ENCODE measurements around the gene CHSY3.

CHSY3 gene

GRCh38 chr5:130110328-130110727 is 206.1 kb downstream of the CHSY3 start:
- H3K4me3 ChIP-seq (ENCODE audit: low read depth, low read length), result no peak overlapping the region
- TF ChIP-seq, protein P1, sequence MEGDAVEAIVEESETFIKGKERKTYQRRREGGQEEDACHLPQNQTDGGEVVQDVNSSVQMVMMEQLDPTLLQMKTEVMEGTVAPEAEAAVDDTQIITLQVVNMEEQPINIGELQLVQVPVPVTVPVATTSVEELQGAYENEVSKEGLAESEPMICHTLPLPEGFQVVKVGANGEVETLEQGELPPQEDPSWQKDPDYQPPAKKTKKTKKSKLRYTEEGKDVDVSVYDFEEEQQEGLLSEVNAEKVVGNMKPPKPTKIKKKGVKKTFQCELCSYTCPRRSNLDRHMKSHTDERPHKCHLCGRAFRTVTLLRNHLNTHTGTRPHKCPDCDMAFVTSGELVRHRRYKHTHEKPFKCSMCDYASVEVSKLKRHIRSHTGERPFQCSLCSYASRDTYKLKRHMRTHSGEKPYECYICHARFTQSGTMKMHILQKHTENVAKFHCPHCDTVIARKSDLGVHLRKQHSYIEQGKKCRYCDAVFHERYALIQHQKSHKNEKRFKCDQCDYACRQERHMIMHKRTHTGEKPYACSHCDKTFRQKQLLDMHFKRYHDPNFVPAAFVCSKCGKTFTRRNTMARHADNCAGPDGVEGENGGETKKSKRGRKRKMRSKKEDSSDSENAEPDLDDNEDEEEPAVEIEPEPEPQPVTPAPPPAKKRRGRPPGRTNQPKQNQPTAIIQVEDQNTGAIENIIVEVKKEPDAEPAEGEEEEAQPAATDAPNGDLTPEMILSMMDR (IDR thresholded peaks at IDR 0.05; ENCODE audit: low read depth, low read length), result no peak

GRCh38 chr5:130111746-130112145 is 207.5 kb downstream of the CHSY3 start:
- TF ChIP-seq, protein P1 (IDR thresholded peaks at IDR 0.05; ENCODE audit: low read depth, low read length), result no peak
- H3K4me3 ChIP-seq (ENCODE audit: low read depth, low read length), result no peak overlapping the region

DNA sequence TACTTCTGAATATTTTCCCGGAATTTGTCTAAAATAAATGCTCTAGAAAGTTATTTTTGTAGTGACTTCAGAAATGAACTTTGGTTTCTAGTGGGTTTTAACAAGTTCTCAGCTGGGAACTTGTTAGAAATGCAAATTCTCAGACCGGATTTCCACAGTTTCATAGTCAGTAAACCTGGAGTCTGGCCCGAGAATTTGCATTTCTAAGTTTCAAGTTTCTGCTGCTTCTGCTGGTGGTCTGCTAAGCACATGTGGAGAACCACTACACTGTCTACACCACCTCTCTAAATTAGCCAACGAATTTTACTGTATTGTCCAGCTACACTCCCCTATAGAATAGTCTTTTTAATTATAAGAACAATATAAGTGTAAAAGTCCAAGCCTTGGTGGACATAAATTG is 208.0 kb downstream of the CHSY3 start:
- H3K4me3 ChIP-seq (ENCODE audit: low read depth, low read length), result no peak overlapping the region
- TF ChIP-seq, protein P1 (IDR thresholded peaks at IDR 0.05; ENCODE audit: low read depth, low read length), result no peak

DNA sequence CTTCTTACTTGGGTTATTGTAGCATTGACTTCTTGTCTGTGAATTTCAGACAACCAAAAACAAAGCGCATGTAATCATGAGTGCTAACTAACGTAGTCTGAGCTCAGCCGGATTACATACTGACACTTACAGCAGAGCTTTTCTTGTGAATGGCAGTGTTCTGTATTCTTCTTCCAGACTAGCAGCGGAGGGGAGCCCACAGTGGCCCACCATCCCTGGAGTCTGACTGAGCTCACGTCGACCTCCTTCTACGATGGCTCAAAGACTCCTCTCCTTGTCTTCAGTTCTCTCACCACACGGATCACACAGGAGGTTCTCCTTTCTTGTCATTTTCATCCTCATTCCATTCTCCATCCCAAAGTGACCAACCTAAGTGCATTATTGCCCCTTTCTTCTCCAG is 211.4 kb downstream of the CHSY3 start:
- TF ChIP-seq, protein P1 (IDR thresholded peaks at IDR 0.05; ENCODE audit: low read depth, low read length), result no peak
- no peak overlapping the region for H3K4me3 ChIP-seq (ENCODE audit: low read depth, low read length)

GRCh38 chr5:130116462-130116861 is 212.2 kb downstream of the CHSY3 start:
- H3K4me3 ChIP-seq (ENCODE audit: low read depth, low read length), result no peak overlapping the region
- TF ChIP-seq, protein P1 (IDR thresholded peaks at IDR 0.05; ENCODE audit: low read depth, low read length), result no peak

DNA sequence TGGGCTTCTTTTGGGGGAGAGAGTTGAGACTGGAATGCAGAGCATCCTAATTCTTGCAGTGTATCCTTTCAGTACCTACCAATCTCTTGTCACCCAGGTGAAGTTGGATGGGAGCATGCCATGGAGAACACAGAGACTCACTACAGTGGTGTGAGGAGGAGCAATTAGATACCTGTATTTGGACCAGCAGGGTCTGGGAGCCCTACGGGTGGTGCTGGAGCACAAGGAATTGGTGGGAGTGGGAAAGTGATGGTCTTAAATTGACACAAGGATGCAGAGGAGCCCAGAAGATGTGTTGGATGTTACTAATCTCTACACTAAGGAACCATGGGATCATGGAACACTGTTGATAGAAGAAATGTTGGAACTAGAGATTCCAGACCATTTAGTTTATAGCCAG is 212.7 kb downstream of the CHSY3 start:
- TF ChIP-seq, protein P1 (IDR thresholded peaks at IDR 0.05; ENCODE audit: low read depth, low read length), result no peak
- H3K4me3 ChIP-seq (ENCODE audit: low read depth, low read length), result no peak overlapping the region

DNA sequence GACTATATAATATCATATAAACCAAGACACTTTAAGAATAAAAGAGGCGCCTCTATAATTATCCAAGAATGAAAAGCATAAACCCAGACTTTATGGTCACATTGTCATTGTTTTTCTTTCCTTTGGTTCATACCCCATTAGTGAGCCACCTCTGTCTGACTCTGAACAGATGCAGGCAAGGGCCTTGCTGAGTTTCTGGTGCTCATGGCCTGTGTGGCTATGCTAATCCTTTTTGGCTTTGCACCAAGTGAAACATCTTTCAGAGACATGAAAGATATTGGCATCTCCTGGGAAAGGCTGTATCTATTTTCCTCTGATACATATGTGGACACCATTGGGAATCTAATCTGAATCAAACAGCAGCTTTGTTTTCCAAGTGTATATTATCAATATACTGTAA is 222.5 kb downstream of the CHSY3 start:
- TF ChIP-seq, protein P1 (IDR thresholded peaks at IDR 0.05; ENCODE audit: low read depth, low read length), result no peak

More for the DNA sequence above, 222.5 kb downstream of the CHSY3 start:
- H3K4me3 ChIP-seq (ENCODE audit: low read depth, low read length), result no peak overlapping the region

Data from WI38 (cell line).